Right lung (tissue), 5 donors: ENCODE measurements around the gene MRFAP1L1. TPM values are rescaled to one million over a fixed set of nuclear protein-coding genes. Genes with fewer than 3 reads are reported as not detected.

Experiments used
- DNase-seq, 2 donors: peaks; one replicate each; pipeline ENCODE4 v3.0.0-alpha.2; 2013
- polyA plus RNA-seq, 5 donors: library from polyadenylated mRNA; unstranded; fragments of 120-200 nt; gene quantifications; one replicate each; pipeline versions ENCODE4 v1.2.1 to v1.2.3, GENCODE V29; 2013; ENCODE audit warnings: inconsistent platforms in 1 of 5, low replicate concordance in 1 of 5; ENCODE audit not compliant: insufficient read length in 5 of 5, insufficient read depth in 1 of 5

The MRFAP1L1 gene
- polyA plus RNA-seq, 5 donors, result 109 to 142 (median 117) TPM

DNA sequence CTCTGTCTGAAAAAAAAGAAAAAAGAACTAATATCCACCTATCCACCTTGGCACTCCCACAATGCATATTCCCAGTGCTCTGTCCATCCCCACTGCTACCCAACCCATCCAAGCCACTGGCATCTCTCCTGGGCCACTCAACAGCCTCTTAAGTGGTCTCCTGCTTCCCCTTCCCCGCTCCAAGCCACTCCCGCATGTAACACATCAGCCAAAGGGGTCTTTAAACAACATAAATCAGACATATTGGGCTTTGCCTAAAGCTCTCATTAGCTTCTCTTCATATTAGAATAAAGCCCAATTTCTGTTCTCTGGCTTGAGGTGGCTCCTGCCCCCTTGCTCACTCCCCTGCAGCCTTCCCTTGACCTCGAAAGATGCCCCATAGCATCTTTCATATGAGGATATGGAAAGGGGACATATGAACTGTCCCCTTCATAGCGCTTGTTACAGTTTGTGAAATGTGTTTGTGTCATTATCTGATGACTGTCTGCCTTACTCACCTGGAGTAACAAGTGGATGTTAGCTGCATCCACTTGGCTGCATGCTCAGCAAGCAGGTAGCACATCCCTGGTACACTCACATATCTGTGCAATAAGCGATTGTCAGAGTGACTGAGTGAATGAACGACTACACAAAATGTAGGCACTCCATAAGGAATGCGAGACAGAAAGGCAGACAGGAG is 9.4 kb upstream of the MRFAP1L1 start:
- DNase-seq, result no peak

DNA sequence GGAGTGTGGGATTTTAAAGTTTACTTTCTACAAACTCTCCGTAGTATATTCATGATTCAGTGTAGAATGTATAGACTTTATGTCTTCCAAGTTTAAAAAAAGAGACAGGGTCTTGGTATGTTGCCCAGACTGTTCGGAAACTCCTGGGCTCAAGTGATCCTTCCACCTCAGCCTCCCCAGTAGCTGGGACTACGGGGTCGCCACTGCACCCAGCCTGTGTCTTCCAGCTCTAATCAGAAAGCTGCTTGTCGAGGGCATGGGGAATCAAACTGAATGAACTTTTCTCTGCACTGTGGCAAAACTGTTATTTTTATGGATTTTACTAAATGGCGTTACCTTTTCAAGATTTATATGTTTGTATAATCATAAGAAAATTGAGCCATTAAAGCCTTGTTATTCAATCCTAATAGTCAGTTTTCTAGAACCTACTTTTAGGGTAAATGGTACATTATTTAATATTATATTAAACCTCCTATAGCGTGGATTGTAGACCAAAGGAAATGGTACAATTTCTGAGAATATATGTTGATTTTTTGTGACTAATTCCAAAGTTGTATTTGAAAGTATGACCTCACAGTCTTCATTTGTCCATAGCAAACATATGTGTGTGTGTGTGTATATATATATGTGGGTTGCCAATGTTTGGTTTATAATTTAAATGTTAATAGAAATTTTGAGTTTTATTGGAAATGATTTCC is 7.4 kb upstream of the MRFAP1L1 start:
- no peak for DNase-seq

DNA sequence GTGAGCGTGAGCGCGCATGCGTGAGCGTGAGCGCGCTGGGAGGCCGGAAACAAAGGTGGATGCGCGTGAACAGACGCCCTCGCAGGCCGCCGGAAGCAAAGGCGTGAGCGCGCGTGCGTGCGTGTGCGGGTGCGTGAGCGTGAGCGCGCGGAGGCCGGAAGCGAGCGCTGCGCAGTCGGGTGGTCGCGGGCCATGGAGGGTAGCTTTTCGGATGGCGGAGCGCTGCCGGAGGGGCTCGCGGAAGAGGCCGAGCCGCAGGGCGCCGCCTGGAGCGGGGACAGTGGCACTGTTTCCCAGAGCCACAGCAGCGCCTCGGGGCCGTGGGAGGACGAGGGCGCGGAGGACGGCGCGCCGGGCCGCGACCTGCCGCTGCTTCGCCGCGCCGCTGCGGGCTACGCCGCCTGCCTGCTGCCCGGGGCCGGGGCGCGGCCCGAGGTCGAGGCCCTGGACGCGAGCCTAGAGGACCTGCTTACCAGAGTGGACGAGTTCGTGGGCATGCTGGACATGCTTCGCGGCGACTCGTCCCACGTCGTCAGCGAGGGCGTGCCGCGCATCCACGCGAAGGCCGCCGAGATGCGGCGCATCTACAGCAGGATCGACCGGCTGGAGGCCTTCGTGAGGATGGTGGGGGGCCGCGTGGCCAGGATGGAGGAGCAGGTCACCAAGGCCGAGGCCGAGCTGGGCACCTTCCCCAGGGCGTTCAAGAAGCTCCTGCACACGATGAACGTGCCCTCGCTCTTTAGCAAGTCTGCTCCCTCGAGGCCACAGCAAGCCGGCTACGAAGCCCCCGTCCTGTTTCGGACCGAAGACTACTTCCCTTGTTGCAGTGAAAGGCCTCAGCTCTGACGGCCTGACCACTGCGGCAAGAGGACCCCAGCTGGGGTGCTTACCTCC is 6.6 kb upstream of the MRFAP1L1 start, which contains the start of gene BLOC1S4:
Gene BLOC1S4, plus strand, starts transcription at position 157 of the 894 bp plus-strand sequence. Its CDS starts 36 bp downstream, at position 193.
- peak; percentile 94 for DNase-seq

DNA sequence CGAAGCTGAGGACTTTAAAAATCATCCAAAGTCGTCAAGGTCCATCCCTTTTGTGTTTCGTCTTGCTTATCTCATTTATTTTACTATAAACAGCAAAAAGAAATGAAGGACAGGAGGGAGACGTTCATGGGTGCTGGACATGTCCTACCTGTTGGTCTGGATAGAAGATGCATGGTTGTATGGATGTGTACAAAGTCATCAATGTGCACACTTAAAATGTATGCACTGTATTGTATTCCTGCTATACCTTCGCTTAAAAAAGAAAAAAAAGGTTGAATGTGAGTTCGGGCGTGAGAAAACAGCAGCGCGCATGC is 6.0 kb upstream of the MRFAP1L1 start:
- no peak for DNase-seq

DNA sequence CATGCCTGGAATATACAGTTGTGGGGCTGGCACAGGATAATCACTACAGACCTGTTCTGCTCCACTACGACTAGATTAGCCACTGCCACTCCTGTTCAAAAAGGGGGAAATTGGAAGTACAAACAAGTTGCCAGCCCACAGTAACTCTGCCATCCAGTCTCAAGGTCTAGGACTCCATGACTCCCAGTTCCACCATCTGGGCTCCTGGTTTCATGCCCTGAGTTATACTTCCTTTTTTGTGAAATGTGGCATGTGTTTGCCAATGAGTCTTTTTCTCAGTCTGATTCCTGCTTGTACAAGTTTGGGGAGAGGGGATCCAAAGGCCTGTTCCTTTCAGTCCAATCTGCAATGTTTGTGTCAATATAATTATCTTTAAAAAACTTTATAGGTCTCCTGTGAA is 5.3 kb upstream of the MRFAP1L1 start:
- no peak for DNase-seq

DNA sequence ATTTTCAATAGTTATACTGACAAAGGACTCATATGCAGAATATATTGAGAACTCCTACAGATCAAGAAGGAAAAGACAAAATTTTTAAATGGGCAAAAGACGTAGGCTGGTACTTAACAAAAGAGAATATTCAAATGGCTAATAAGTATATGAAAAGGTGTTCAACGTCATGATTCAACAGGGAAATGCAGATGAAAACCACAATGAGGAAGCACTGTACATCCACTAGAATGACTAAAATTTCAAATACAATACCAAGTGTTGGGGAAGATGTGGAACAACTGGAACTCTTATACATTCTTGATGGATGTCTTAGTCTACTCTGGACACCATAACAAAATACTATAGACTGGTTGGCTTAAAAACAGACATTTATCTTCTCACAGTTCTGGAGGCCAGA is 1.3 kb upstream of the MRFAP1L1 start:
- DNase-seq, result no peak

DNA sequence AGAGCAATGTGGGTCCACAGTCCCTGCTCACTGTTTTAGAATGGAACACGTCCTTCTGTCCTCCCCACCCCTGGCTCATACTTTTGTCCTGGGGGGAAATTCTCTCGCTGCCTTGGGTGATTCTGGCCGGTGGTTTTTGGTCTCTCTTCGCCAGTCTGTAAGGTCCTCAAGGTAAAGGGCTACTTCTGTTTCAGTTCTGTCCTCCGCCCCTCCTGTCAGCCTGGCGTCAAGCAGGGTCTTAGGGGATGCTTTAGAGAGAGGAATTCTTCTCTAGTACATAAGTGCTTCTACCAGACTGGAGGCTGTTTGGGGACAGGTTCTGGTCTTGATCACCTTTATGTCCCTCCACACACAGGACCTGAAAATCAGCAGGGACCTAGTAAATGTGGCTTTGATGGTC is 617 bp upstream of the MRFAP1L1 start:
- no peak for DNase-seq

DNA sequence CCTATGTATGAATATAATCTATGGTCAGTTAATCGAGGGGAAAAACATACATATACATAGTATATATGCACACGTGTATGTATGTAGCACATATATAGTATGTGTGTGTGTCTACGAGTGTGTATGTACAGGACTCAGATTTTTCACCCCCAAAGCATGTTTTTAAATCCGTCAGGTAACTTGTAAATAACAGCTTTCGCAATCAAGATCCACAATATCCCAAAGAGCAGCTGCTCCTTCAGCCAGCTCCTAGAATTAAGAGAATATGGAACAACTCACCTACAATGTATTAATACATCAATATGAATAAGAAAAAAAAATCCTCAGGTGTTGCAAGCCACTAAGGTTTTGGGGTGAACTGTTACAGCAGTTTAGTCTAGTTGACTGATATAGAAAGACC is 3.5 kb downstream of the MRFAP1L1 start:
- DNase-seq, result no peak

DNA sequence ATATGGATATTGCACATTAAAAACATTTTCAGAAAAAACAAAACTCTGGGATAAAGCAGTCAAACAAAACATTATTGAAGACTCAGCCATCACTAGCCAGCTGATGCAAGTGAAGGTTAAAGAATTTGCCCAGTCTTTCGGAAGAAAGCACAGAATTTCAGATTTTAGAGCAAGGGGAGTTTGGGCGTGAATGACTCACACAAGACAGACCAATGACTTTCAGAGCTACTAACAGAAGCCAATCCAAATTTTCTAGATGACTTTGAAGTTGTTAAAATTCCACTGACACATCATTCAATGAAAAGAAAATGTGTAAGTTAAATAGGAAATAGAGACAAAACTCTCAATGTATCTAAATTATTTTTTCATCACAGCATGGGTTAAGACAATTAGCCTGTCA is 4.0 kb downstream of the MRFAP1L1 start:
- no peak for DNase-seq

DNA sequence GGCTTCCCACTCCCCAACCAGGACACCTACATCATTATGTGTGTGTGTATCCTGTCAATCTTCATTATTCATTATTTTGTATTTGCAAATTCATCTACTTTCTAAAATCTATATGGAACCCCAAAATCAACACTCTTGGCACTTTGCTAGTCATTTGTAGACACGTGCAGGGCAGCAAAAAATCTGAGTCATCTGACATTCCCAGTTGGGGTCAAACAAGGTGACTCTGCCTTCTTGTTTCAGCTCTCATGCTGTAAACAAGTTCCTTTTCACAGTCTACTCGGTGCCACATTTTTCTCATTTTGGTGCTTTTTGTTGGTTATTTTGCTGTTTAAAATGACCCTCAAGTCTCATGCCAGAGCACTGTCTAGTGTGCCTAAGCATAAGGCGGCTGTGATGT is 5.9 kb downstream of the MRFAP1L1 start:
- no peak for DNase-seq

DNA sequence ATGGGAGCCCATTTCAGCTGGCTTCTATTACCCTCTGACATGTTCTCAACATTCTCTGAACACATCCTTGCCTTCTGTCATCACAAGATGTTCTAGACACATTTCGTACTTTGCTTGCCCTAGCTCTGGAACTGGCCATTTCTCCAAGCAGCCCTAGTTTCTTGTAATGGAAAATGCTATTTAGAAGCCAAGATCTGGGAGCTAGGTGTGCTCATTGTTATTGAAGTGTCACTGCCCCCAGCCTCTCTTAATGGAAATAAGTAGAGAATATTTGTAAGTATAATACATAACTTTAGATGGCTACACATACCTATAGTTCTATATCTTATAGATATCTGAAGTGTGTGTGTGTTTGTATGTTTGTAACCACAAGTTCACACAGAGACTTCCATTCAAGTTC is 6.9 kb downstream of the MRFAP1L1 start:
- no peak for DNase-seq

DNA sequence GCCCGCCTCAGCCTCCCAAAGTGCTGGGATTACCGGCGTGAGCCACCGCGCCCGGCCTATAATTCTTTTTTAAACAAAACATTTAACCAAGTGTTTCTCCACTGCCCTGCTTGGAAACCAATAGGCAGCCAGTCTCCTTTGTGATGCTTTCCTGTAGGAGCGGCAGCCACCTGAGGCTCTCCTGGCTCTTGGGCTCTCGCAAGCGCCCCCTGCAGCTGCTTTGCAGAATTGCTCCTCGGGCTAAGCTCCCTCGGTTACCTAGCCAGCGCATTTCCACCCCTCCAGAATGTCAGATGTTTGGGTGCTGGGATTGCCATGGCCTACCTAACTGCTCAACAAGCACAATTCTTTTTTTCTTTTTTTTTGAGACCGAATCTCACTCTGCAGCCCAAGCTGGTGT is 8.3 kb downstream of the MRFAP1L1 start:
- no peak for DNase-seq

DNA sequence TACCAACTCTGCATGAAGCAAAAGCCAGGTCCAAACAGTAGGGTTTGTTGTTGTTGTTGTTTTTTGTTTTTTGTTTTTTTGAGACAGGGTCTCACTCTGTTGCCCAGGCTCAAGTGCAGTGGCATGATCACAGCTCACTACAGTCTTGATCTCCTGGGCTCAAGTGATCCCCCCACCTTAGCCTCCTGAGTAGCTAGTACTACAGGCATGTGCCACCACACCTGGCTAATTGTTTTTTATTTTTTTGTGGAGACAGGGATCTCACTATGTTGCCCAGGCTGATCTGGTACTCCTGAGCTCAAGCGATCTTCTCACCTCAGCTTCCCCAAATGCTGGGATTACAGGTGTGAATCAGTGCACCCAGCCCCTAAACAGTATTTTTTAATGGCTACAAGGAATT is 9.8 kb downstream of the MRFAP1L1 start:
- DNase-seq, result no peak

DNA sequence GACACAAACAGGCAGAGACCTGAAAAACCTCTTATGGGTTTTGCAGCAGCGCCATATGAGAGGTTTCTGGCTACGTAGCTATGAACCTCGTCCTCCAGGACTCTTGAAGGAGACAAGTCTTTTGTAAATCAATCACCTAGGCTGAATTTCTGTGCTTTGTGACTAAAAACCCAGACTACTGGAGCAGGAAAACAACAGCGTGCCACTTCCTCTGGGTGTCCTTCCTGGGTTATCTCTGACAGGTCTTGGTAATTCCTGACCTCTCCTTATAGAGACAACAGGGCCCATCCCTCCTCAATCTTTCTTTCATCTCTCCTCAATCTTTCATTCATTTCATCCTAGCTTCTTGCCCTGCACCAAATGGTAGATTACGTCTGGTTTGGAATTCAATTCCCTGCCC is 10.3 kb downstream of the MRFAP1L1 start:
- DNase-seq, result no peak

DNA sequence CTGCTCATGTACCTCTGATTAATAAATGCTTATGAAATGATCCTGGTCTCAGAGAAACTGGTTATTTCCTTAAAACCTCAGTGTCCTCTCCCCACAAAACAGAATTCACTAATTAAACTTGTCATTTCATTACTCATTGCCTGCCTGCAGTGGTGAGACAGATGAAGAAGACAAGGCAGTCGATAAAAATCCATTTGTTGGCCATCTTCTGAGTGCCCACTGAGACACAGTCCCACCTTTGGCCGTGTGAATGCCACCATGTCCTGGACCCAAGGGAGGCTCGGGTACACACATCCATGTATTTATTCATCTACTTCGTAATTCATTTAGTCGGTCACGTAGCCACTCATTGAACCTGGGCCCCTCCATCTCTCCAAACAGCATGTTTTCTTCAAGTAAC is 12.5 kb downstream of the MRFAP1L1 start:
- DNase-seq, result no peak

DNA sequence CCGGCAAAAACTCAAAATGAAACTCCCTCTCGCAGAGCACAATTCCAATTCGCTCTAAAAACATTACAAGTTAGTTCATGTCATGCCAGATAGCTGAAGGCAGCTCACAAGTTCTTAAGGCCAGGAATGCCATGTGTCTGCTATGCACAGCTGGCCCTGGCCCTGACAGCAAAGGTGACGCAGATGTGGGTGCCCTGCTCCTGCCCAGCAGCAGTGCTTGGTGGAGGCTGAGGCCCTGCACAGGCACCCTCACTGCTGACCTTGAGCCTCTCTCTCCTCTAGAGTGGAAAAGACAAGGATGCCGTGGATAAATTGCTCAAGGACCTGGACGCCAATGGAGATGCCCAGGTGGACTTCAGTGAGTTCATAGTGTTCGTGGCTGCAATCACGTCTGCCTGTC is 13.1 kb downstream of the MRFAP1L1 start:
- DNase-seq, result no peak

DNA sequence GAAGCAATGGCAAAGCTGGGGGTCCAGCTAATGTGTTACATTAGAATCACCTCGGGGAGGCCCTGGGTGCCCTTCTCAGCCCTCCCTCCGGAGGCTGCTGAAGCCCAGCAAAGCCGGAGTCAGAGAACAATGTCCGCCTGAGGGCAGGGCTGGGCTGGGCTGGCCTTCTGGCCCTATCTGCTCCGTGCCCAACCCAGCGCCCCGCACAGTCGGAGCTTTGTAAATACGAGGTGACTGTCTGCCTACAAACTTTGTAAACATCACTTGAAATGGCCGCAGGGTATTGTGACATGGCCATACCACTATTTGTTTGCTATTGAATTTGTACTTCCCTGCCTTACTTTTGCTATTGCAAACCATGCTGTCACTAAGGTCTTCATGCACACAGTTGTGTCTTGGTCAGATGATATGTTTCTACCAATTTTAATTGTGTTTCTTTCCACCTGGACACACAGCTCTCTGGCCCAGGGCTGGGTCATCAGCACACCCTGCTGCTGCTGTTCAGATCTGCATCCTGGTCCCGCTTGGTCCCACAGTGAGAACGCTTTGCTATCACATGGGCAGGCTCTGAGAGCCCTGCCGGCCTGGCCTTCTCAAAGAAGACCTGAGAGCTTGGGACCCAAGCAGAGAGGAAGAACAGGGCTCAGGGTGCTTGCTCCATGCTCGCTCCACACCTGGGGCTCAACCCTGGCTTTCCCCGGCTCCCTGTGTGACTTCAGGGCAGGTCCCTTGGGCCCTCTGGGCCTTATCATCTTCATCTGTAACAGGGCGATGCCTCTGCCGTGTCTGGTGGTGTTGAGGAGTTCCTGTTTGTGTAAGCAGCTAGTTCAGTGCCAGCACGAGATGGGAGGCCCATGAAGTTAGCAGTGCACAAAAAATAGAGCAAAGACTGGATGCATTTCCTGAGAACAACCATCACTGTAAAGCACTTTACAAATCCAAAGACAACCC is 13.7 kb downstream of the MRFAP1L1 start:
- no peak for DNase-seq

DNA sequence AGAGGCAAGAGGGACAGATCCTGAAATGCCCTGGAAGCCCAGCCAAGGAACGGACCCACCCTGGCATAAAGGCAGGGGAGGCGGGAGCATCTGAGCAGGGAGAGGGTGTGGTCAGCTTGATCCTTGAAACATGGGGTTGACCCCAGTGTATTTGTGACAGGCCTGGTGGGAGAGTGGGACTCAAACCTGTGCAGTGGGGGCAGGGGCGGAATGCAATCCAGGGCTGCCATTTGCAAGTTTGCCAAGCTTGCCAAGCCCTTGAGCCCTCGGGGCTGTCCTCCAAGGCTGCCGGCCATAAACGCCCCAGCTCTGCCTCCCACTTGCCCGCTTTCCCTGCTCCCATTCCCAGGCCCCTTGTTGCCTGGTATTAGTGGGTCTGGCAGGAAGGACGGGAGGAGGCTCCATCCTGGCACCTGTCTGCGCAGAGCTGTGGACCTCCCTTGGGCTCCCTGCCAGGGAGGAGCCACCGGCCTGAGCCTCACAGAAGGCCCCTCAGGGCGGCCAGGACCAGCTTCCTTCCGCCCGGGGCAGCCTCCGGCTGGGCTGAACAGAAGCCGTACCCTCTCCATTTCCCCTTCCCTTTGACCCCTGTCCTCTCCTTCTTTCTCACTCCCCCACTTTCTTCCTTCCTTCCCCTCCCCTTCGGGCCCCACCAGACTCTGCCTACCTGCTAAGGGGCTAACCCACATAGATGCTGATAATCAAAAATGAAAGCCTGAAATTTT is 15.3 kb downstream of the MRFAP1L1 start:
- no peak for DNase-seq

DNA sequence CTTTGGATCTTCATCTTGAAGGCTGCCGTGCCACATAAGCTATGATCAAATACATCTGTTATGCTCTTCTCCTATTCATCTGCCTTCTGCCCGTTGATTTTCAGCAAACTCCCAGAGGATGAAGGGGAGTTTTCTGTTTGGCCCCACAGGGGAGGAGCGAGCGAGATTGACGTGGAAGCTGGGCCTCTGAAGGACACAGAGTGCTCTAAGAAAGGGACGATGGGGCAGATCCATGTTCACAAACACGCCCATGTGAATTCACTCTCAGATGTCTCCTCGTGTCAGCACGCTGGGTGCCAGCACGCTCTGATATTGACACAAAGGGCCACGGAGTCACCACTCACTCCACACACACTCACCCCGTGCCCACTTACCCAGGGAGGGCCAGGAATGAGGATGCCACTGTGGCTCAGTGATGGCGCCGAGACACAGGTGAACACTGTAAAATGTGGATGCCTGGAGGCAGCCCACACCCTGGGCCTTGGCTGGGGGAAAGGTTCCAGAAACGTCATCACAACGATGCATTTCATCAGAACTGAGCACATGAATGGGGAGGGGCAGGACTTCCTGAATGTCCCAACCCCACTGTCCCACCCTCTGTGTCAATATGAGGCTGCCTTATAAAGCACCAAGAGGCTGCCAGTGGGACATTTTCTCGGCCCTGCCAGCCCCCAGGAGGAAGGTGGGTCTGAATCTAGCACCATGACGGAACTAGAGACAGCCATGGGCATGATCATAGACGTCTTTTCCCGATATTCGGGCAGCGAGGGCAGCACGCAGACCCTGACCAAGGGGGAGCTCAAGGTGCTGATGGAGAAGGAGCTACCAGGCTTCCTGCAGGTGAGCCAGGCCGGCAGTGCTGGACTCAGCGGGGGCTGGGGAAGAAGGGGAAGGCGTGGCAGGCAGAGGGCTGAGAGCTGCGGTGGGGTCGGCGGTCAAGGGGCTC is 16.2 kb downstream of the MRFAP1L1 start, which contains the start of gene S100P:
Gene S100P, plus strand, starts transcription at position 648 of the 946 bp plus-strand sequence. Its CDS starts 55 bp downstream, at position 703.
- no peak for DNase-seq

DNA sequence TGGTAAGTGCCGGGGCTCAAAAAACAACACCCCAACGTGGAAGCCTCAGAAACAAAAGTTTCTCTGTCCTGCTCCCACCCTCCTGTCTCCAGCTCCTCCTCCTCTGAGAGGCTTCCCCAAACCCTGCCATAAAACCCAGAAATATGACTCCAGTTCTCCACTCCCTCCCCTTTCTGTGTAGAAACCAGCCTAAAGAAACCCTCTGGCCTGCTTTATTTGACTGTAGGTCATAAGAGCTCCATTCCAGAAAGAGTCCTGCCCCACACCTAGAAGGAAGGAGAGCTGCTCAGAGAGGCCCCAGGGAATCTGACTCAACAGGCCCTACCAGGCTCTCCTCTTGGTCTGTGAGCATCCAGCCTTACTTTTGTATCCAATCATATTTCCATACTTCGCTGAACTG is 16.9 kb downstream of the MRFAP1L1 start:
- no peak for DNase-seq
